Mesenteric fat pad (tissue), 1 donor: Measurements from ENCODE around the gene QKI. TPM values are rescaled to one million over a fixed set of nuclear protein-coding genes. Genes with fewer than 3 reads are reported as not detected.
"Not testable (repeated sequence)": the region's sequence is repeated elsewhere in the genome, so short reads cannot be mapped to it uniquely, and the experiment has no call there.

Experiments used
- DNase-seq: peaks from one replicate; pipeline ENCODE4 v3.0.0-alpha.2; 2020; ENCODE audit warnings: low spot score
- total RNA-seq: library from RNA; stranded (reverse); fragmentation: NEBNext Ultra II Directional; extraction: Animal tissue kit (Norgen Biotek cat#: 25700); gene quantifications from one replicate; pipeline ENCODE4 v1.2.1, GENCODE V29; 2021
- donor health status: DM: yes; HTN: yes; CAD: no.

The QKI gene
- total RNA-seq, 1 donor from 2014 or later, result 267 TPM

GRCh38 chr6:163413345-163414116, 987 bp upstream of the QKI start:
- peak; percentile 97 for DNase-seq

- no peak for DNase-seq
Measured at GRCh38 chr6:163414946-163415619, 565 bp downstream of the QKI start.

- DNase-seq, result no peak
Measured at GRCh38 chr6:163415620-163416556, 1.4 kb downstream of the QKI start.

- no peak for DNase-seq
Measured at GRCh38 chr6:163416557-163417253, 2.2 kb downstream of the QKI start.

- no peak for DNase-seq
Measured at GRCh38 chr6:163417595-163417994, 3.1 kb downstream of the QKI start.

- DNase-seq, result no peak
Measured at GRCh38 chr6:163418311-163419029, 4.0 kb downstream of the QKI start.

- DNase-seq, result no peak
Measured at GRCh38 chr6:163419413-163420288, 5.1 kb downstream of the QKI start.

GRCh38 chr6:163420289-163420614, 5.7 kb downstream of the QKI start:
- DNase-seq, result no peak

- DNase-seq, result no peak
Measured at GRCh38 chr6:163422550-163422949, 8.0 kb downstream of the QKI start.

- no peak for DNase-seq
Measured at GRCh38 chr6:163423696-163424095, 9.2 kb downstream of the QKI start.

GRCh38 chr6:163427498-163428254, 13.2 kb downstream of the QKI start:
- DNase-seq, result no peak

GRCh38 chr6:163428373-163428772, 13.9 kb downstream of the QKI start:
- no peak for DNase-seq

GRCh38 chr6:163429858-163430448, 15.4 kb downstream of the QKI start:
- DNase-seq, result no peak

GRCh38 chr6:163432300-163432699, 17.8 kb downstream of the QKI start:
- no peak for DNase-seq

- not testable (repeated sequence) for DNase-seq
Measured at GRCh38 chr6:163433486-163433885, 19.0 kb downstream of the QKI start.

- DNase-seq, result no peak
Measured at GRCh38 chr6:163435023-163435422, 20.5 kb downstream of the QKI start.

- no peak for DNase-seq
Measured at GRCh38 chr6:163436843-163437242, 22.3 kb downstream of the QKI start.

GRCh38 chr6:163437466-163437865, 22.9 kb downstream of the QKI start:
- DNase-seq, result no peak
